Skeletal muscle tissue (tissue), 4 donors: ENCODE measurements around the gene GALNT7. TPM values are rescaled to one million over a fixed set of nuclear protein-coding genes. Genes with fewer than 3 reads are reported as not detected.

Source experiments
- H3K27ac ChIP-seq: one replicate; pipeline ENCODE4 v1.7.0; 2013; ENCODE audit warnings: mild to moderate bottlenecking, low read depth, low read length, inconsistent platforms
- H3K27me3 ChIP-seq, 3 donors: one replicate each; pipeline ENCODE4 v1.7.0; 2013; ENCODE audit warnings: low read length in 3 of 3; ENCODE audit not compliant: control insufficient read depth in 3 of 3, insufficient read depth in 3 of 3
- H3K36me3 ChIP-seq, 3 donors: one replicate each; pipeline ENCODE4 v1.7.0; 2013; ENCODE audit warnings: low read length in 3 of 3; ENCODE audit not compliant: control insufficient read depth in 3 of 3, insufficient read depth in 3 of 3
- H3K4me1 ChIP-seq, 3 donors: one replicate each; pipeline ENCODE4 v1.7.0; 2013; ENCODE audit warnings: low read length in 3 of 3, mild to moderate bottlenecking in 3 of 3; ENCODE audit not compliant: control insufficient read depth in 3 of 3, insufficient read depth in 3 of 3
- H3K4me3 ChIP-seq, 3 donors: one replicate each; pipeline ENCODE4 v1.7.0; 2013; ENCODE audit warnings: low read length in 3 of 3
- H3K9ac ChIP-seq, 3 donors: one replicate each; pipeline ENCODE4 v1.7.0; 2013; ENCODE audit warnings: low read length in 3 of 3, mild to moderate bottlenecking in 3 of 3, moderate library complexity in 2 of 3, low read depth in 1 of 3
- H3K9me3 ChIP-seq, 3 donors: one replicate each; pipeline ENCODE4 v1.7.0; 2013; ENCODE audit warnings: low read length in 3 of 3; ENCODE audit not compliant: control insufficient read depth in 3 of 3
- total RNA-seq: library from RNA; depleted of rRNA; stranded (reverse); fragments of >200 nt; gene quantifications from one replicate; pipeline ENCODE4 v1.2.3, GENCODE V29; 2014
- donor health status: Osteomylitis.

GALNT7 gene
- total RNA-seq, 1 donor from 2014 or later, result 18.8 TPM

GRCh38 chr4:173319696-173320095 lies 151.1 kb downstream of the GALNT7 start:
- H3K27me3 ChIP-seq, result no peaks in the 10 kb centered on the region
- no peaks in the 10 kb centered on the region for H3K36me3 ChIP-seq
- H3K9ac ChIP-seq, result no peak overlapping the region
- no peaks in the 10 kb centered on the region for H3K9me3 ChIP-seq
- H3K4me3 ChIP-seq, result no peak overlapping the region
- H3K27ac ChIP-seq, result no peak overlapping the region
- peaks cover 0 to 4% (median 2%) of the 10 kb centered on the region in 3 donors for H3K4me1 ChIP-seq

DNA sequence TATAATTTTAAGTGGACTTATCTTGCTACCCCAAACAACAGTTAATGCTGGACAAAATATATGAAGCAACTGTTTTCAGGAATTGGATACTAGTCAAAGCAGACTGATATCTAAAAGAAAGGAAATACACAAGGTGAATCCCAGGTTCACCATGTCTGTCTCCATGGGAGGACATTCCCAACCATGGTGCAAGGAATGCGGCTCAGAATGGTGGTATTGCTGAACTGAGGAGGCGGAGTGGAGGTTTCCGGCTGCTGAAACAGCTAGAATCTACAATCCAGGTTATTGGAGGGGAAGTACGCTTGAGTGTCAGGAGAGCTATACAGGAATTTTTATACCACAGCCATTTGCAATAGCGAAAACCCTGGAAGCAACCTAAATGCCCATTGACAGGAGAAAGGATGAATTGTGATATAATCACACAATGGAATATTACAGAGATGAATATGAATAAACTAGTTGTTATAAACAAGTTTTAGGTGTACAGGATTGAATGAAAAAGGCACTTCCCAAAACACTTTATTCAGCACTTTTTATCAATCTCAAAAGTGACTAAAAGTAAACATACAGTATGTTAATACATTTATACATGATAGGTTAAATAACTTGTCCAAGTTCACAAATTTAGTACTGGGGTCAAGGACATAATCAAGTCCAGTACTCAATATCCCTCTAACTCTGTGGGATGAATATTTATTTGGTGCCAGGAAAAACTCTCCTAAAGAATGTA lies 156.6 kb downstream of the GALNT7 start:
- no peaks in the 10 kb centered on the region for H3K9me3 ChIP-seq
- H3K36me3 ChIP-seq, result peaks cover 0 to 7% (median 0%) of the 10 kb centered on the region in 3 donors
- H3K27ac ChIP-seq, result no peak overlapping the region
- no peaks in the 10 kb centered on the region for H3K4me1 ChIP-seq
- no peaks in the 10 kb centered on the region for H3K27me3 ChIP-seq
- H3K4me3 ChIP-seq, result no peak overlapping the region
- H3K9ac ChIP-seq, result no peak overlapping the region

- H3K9me3 ChIP-seq, result no peaks in the 10 kb centered on the region
- H3K4me3 ChIP-seq, result no peak overlapping the region
- H3K36me3 ChIP-seq, result peaks cover 0 to 26% (median 12%) of the 10 kb centered on the region in 3 donors
- H3K27ac ChIP-seq, result no peak overlapping the region
- peaks cover 4 to 9% (median 7%) of the 10 kb centered on the region in 3 donors for H3K4me1 ChIP-seq
- H3K27me3 ChIP-seq, result no peaks in the 10 kb centered on the region
- H3K9ac ChIP-seq, result no peak overlapping the region
These were observed 159.8 kb downstream of the GALNT7 start for GRCh38 chr4:173328236-173328901.

DNA sequence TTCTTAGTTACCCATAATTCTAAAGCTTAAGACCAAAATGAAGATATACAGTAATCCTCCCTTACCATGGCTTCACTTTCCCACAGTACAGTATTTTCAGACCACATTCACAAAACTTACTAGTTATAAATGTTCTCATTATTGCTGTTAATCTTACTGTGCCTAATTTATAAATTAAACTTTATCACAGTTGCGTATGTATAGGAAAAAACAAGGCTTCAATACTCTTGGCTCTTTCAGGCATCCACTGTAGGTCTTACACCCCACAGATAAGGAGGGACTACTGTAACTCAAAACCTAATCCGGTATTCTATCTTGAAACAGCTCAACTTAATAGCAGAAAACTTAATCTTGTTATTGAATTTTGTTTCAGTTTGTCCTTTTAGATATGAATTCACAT lies 162.0 kb downstream of the GALNT7 start:
- Histone ChIP-seq H3K36me3 (peaks cover 0 to 26% (median 12%) of the 10 kb centered on the region in 3 donors), H3K9me3 (no peaks in the 10 kb centered on the region), H3K9ac (no peak overlapping the region), H3K27ac (no peak overlapping the region), H3K27me3 (no peaks in the 10 kb centered on the region), H3K4me3 (no peak overlapping the region), H3K4me1 (peaks cover 11 to 14% (median 13%) of the 10 kb centered on the region in 3 donors)

DNA sequence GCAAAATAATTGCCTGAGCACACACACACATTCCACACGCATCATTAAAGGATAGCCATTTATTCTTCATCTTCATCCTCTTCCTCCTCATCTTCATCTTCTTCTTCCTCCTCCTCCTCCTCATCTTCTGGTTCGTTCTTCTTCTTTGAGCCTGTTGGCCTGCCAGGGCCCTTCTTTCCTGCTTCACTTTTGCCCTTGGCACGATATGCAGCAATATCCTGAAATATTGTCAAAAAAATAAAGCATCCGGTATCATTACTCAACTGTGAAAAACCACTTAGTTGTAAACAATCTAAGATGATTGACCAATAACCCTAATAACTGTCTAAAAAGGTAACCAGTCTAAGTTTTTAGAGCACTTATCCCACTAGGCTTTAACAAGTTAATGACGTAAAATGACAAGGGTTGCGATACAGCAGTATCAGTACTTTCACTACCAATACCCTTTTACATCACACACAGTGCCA lies 163.4 kb downstream of the GALNT7 start:
- Histone ChIP-seq H3K27me3 (no peaks in the 10 kb centered on the region), H3K4me1 (peaks cover 11 to 14% (median 13%) of the 10 kb centered on the region in 3 donors), H3K27ac (no peak overlapping the region), H3K4me3 (peak overlapping the region in 1 of 3 donors; percentile 87), H3K9me3 (no peaks in the 10 kb centered on the region), H3K9ac (no peak overlapping the region), H3K36me3 (peaks cover 0 to 22% (median 12%) of the 10 kb centered on the region in 3 donors)

DNA sequence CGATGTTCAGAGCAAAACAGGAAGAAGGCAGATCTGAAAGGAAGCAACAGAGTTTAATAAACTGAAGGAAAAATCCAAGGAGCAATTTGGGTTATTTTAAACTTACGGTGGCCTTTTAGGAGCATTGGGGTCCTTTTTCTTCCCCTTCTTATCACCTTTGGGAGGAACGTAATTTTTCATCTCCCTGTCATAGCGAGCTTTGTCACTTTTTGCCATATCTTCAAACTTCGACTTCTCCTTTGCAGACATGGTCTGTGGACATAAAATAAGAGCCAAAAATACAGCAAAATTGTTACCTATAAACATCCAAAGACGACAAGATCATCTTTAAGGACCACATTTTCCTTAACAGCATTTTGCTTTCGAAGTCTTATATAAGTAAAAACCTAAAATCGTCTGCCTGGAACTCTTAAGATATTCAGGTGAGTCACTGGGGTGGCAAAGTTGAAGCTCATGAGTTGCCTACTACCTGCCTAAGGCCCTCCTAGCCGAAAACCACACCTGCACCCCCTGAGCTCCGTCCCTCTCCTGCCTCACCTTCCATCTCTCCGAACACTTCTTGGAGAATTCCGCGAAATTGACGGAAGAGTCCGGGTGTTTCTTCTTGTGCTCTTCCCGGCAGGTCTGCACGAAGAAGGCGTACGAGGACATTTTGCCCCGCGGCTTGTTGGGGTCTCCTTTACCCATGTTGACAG lies 164.5 kb downstream of the GALNT7 start:
- H3K9me3 ChIP-seq, result no peaks in the 10 kb centered on the region
- H3K36me3 ChIP-seq, result peaks cover 0 to 22% (median 12%) of the 10 kb centered on the region in 3 donors
- H3K4me3 ChIP-seq, result peak overlapping the region; percentile 87 to 94 (median 94)
- H3K4me1 ChIP-seq, result peaks cover 11 to 14% (median 13%) of the 10 kb centered on the region in 3 donors
- H3K27ac ChIP-seq, result peak overlapping the region; percentile 99
- H3K9ac ChIP-seq, result peak overlapping the region; percentile 73 to 99 (median 88)
- H3K27me3 ChIP-seq, result no peaks in the 10 kb centered on the region

GRCh38 chr4:173333658-173334084 lies 165.1 kb downstream of the GALNT7 start:
- peak overlapping the region; percentile 94 to 98 (median 94) for H3K4me3 ChIP-seq
- H3K9me3 ChIP-seq, result no peaks in the 10 kb centered on the region
- no peaks in the 10 kb centered on the region for H3K27me3 ChIP-seq
- peaks cover 11 to 14% (median 13%) of the 10 kb centered on the region in 3 donors for H3K4me1 ChIP-seq
- H3K36me3 ChIP-seq, result peaks cover 0 to 19% (median 12%) of the 10 kb centered on the region in 3 donors
- peak overlapping the region; percentile 99 for H3K9ac ChIP-seq
- H3K27ac ChIP-seq, result peak overlapping the region; percentile 99

DNA sequence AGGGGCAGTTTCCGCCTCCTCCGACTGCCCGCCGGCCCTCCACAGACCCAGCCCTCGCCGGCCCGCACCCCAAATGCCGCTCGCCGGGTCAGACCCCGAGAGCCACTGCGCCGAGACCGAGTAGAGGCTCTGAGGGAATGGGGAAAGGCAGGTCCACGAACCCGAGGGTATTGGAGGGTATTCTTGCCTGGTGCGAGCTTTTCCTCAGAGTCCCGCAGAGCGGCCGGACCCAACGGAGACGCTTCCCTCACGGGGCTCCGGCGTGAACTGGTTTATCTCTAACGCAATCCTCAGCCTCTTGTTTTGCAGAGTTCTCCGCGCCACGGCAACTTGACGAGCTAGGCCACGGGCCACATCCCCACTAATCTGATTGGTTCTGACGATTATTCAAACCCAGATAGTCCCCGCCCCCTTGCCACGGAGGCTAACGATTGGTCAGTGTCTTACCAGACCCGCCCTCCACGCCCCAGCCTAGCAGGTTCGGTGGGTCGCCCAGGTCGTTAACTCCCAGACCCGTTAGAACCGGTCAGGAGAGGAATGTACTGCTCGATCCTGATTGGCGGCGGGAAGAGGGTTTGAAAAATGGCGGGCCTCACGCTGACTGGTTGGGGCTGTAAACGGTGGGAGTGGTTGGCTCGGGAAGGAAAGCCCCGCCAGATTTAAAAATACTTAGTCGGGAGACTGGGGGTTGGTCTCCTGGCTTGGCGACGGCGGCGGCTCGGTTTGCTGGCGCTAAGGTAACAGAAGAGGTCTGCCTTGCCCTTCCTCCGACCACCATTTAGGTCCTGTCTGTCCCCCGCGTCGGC lies 165.7 kb downstream of the GALNT7 start, which contains the start of gene HMGB2:
TSS of gene HMGB2 (minus strand) at position 274 of the 806 bp plus-strand sequence. CDS start 709 bp downstream, outside the sequence.
- H3K4me1 ChIP-seq, result peaks cover 11 to 14% (median 13%) of the 10 kb centered on the region in 3 donors
- no peaks in the 10 kb centered on the region for H3K27me3 ChIP-seq
- H3K9ac ChIP-seq, result peak within 1 kb of the TSS; percentile 99
- H3K4me3 ChIP-seq, result peak within 1 kb of the TSS; percentile 94 to 98 (median 94)
- H3K9me3 ChIP-seq, result no peaks in the 10 kb centered on the region
- peak within 1 kb of the TSS; percentile 99 for H3K27ac ChIP-seq
- H3K36me3 ChIP-seq, result peaks cover 0 to 18% (median 12%) of the 10 kb centered on the region in 3 donors
